Uterus (tissue), 2 donors: ENCODE results near the gene FAM174B.

ENCODE experiments used
- CTCF ChIP-seq, 4 experiments: fragments of 200-600 bp in 2 of 4; fragments of 450-650 bp in 2 of 4; sonication (generic) in 2 of 4; IDR thresholded peaks; one replicate each; pipeline ENCODE4 v1.5.1; 2016 to 2019; ENCODE audit warnings: antibody characterized with exemption in 4 of 4, mild to moderate bottlenecking in 2 of 4, moderate library complexity in 1 of 4
- POLR2A ChIP-seq, 2 donors: fragments of 450-650 bp; IDR thresholded peaks; one replicate each; pipeline ENCODE4 v1.6.1; 2016; ENCODE audit warnings: antibody characterized with exemption in 2 of 2, mild to moderate bottlenecking in 1 of 2, moderate library complexity in 1 of 2

GRCh38 chr15:92687195-92687602 lies 31.6 kb upstream of the FAM174B start:
- no peak for TF ChIP-seq CTCF (IDR thresholded peaks at IDR 0.05)
- TF ChIP-seq POLR2A (IDR thresholded peaks at IDR 0.05), result no peak
